Psoas muscle (tissue), 8 donors: ENCODE measurements around the gene RHOH. TPM values are rescaled to one million over a fixed set of nuclear protein-coding genes. Genes with fewer than 3 reads are reported as not detected.

Experiments used
- ATAC-seq, 4 donors: fragments of 200-7000 bp; cut with Tn5 transposase; one replicate each; pipeline ENCODE4 v1.9.1; 2020; ENCODE audit warnings: moderate library complexity in 3 of 4, mild to moderate bottlenecking in 2 of 4
- DNase-seq, 2 donors: peaks; one replicate each; pipeline ENCODE4 v3.0.0-alpha.2; 2020
- H3K27ac ChIP-seq: fragments of 200-600 bp; one replicate; pipeline ENCODE4 v1.8.0; 2022
- H3K27me3 ChIP-seq, 3 donors: fragments of 200-600 bp in 1 of 3; one replicate each; pipeline versions ENCODE4 v1.6.1 to v1.8.0; 2013 to 2022; ENCODE audit warnings: low read length in 2 of 3, mild to moderate bottlenecking in 2 of 3, moderate library complexity in 1 of 3; ENCODE audit not compliant: insufficient read depth in 3 of 3
- H3K36me3 ChIP-seq, 2 donors: fragments of 200-600 bp in 1 of 2; one replicate each; pipeline versions ENCODE4 v1.6.1 to v1.8.0; 2013 to 2022; ENCODE audit warnings: low read depth in 1 of 2, mild to moderate bottlenecking in 1 of 2, moderate library complexity in 1 of 2; ENCODE audit not compliant: insufficient read depth in 1 of 2
- H3K4me1 ChIP-seq: fragments of 200-600 bp; one replicate; pipeline ENCODE4 v1.8.0; 2022
- H3K4me3 ChIP-seq: fragments of 200-600 bp; one replicate; pipeline ENCODE4 v1.8.0; 2022; ENCODE audit warnings: mild to moderate bottlenecking
- H3K9me3 ChIP-seq: fragments of 200-600 bp; one replicate; pipeline ENCODE4 v1.8.0; 2022
- CTCF ChIP-seq: fragments of 200-600 bp; IDR thresholded peaks from one replicate; pipeline ENCODE4 v1.8.0; 2022; ENCODE audit warnings: antibody characterized with exemption
- WGBS, 3 donors: extraction: QIAGEN DNeasy Blood & Tissue Kit; methylation state at CpG; one replicate each; pipeline versions ENCODE4 v1.1.6 to v1.1.7; 2013; 5-methylcytosine and 5-hydroxymethylcytosine counted together
- intact Hi-C, 2 donors: fragments of 100-400 bp; cut with DNase I; formaldehyde crosslinking; loops; one replicate each; pipeline versions ENCODE4 v1.11.0 to v1.14.2; 2022
- polyA plus RNA-seq, 3 donors: library from polyadenylated mRNA; stranded (reverse); fragments of 200-250 nt; gene quantifications; one replicate each; pipeline ENCODE4 v1.2.3, GENCODE V29; 2013
- total RNA-seq, 4 donors: library from RNA; stranded (reverse); fragmentation: NEBNext Ultra II Directional in 2 of 4; extraction: Animal tissue kit (Norgen Biotek cat#: 25700) in 2 of 4; gene quantifications; one replicate each; pipeline versions ENCODE4 v1.2.1 to v1.2.4, GENCODE V29; 2021 to 2023
- donor health status: healthy with polysubstance abuse.
- donor health status: DM: no; HTN: no; CAD: no; lungs with moderate emphysema.
- donor health status: Bipolar disorder and iron deficiency.
- donor health status: healthy.
- donor health status: DM: yes; HTN: yes; CAD: no.
- donor health status: DM: no; HTN: no; CAD: no.
- donor health status: DM: no; HTN: no; CAD: no.
- donor health status: DM: yes; HTN: yes; CAD: no.

The RHOH gene
- total and polyA plus RNA-seq, 7 donors, result 0.04 to 0.68 (median 0.19) TPM; not detected in 1

GRCh38 chr4:40183615-40184411, 13.0 kb upstream of the RHOH start:
- H3K36me3 ChIP-seq, result no peaks in the 10 kb centered on the region
- DNase-seq (no peak), ATAC-seq (no peak)
- no peaks in the 10 kb centered on the region for H3K4me1 ChIP-seq
- no peaks in the 10 kb centered on the region for H3K9me3 ChIP-seq
- WGBS, 3 donors, result 85 to 87% (median 85%) methylated on average over 12 of the region's 12 CpGs
- H3K27me3 ChIP-seq, result no peaks in the 10 kb centered on the region
- no peak for TF ChIP-seq CTCF
- no peak overlapping the region for H3K27ac ChIP-seq
- intact Hi-C loops, result no loop called here
- H3K4me3 ChIP-seq, result no peak overlapping the region

GRCh38 chr4:40185830-40186664, 10.8 kb upstream of the RHOH start:
- ATAC-seq (no peak), DNase-seq (no peak)
- no peaks in the 10 kb centered on the region for H3K4me1 ChIP-seq
- no peak for TF ChIP-seq CTCF
- no peak overlapping the region for H3K4me3 ChIP-seq
- H3K27ac ChIP-seq, result no peak overlapping the region
- WGBS, 3 donors, result 73 to 79% (median 77%) methylated on average over 5 of the region's 5 CpGs
- H3K9me3 ChIP-seq, result no peaks in the 10 kb centered on the region
- H3K36me3 ChIP-seq, result no peaks in the 10 kb centered on the region
- intact Hi-C loops, result no loop called here
- no peaks in the 10 kb centered on the region for H3K27me3 ChIP-seq

GRCh38 chr4:40186665-40187014, 10.2 kb upstream of the RHOH start:
- TF ChIP-seq CTCF, result no peak
- H3K9me3 ChIP-seq, result no peaks in the 10 kb centered on the region
- H3K27me3 ChIP-seq, result no peaks in the 10 kb centered on the region
- ATAC-seq (no peak), DNase-seq (no peak)
- H3K4me3 ChIP-seq, result no peak overlapping the region
- H3K36me3 ChIP-seq, result no peaks in the 10 kb centered on the region
- no peak overlapping the region for H3K27ac ChIP-seq
- WGBS, 3 donors, result 66 to 75% (median 72%) methylated on average over 1 of the region's 1 CpG
- intact Hi-C loops, result no loop called here
- H3K4me1 ChIP-seq, result no peaks in the 10 kb centered on the region

GRCh38 chr4:40187386-40187906, 9.4 kb upstream of the RHOH start:
- no peaks in the 10 kb centered on the region for H3K9me3 ChIP-seq
- H3K27me3 ChIP-seq, result no peaks in the 10 kb centered on the region
- 89 to 92% (median 89%) methylated on average over 4 of the region's 4 CpGs for WGBS, 3 donors
- no peak overlapping the region for H3K27ac ChIP-seq
- intact Hi-C loops, result no loop called here
- no peaks in the 10 kb centered on the region for H3K36me3 ChIP-seq
- ATAC-seq, result no peak
- TF ChIP-seq CTCF, result no peak
- no peak overlapping the region for H3K4me3 ChIP-seq
- DNase-seq, result no peak
- H3K4me1 ChIP-seq, result no peaks in the 10 kb centered on the region
